CD14-positive monocyte (primary cell): ENCODE results near the gene LRSAM1. TPM values are rescaled to one million over a fixed set of nuclear protein-coding genes. Genes with fewer than 3 reads are reported as not detected.

Experiments
- DNase-seq, 3 donors: peaks; one replicate each; pipeline ENCODE4 v3.0.0-alpha.2; 2011 to 2022
- H2AFZ ChIP-seq: 2 replicates; pipeline ENCODE4 v1.6.0; 2012; ENCODE audit warnings: mild to moderate bottlenecking, low read depth, low read length, inconsistent platforms; ENCODE audit not compliant: insufficient read depth, poor library complexity, severe bottlenecking
- H3K27ac ChIP-seq, 2 donors: 1 replicate in 1 of 2; 2 replicates in 1 of 2; pipeline ENCODE4 v1.5.1; 2012 to 2013; ENCODE audit warnings: low read length in 2 of 2, control low read depth in 1 of 2, inconsistent platforms in 1 of 2, low read depth in 1 of 2, mild to moderate bottlenecking in 1 of 2
- H3K27me3 ChIP-seq, 2 donors: one replicate each; pipeline versions ENCODE4 v1.6.0 to v1.6.1; 2011 to 2013; ENCODE audit warnings: low read length in 2 of 2; ENCODE audit not compliant: control insufficient read depth in 2 of 2, insufficient read depth in 2 of 2
- H3K36me3 ChIP-seq, 2 donors: replicated peaks in 1 of 2; 1 replicate in 1 of 2; 2 replicates in 1 of 2; pipeline versions ENCODE4 v1.5.1 to v1.6.1; 2012 to 2013; ENCODE audit warnings: low read length in 2 of 2, control low read depth in 1 of 2, inconsistent platforms in 1 of 2, mild to moderate bottlenecking in 1 of 2; ENCODE audit not compliant: insufficient read depth in 2 of 2, control insufficient read depth in 1 of 2
- H3K4me1 ChIP-seq, 2 donors: 1 replicate in 1 of 2; 2 replicates in 1 of 2; pipeline versions ENCODE4 v1.5.1 to v1.6.1; 2012 to 2013; ENCODE audit warnings: low read length in 2 of 2, control low read depth in 1 of 2, inconsistent platforms in 1 of 2, mild to moderate bottlenecking in 1 of 2, moderate library complexity in 1 of 2; ENCODE audit not compliant: insufficient read depth in 2 of 2, control insufficient read depth in 1 of 2
- H3K4me2 ChIP-seq: replicated peaks from 2 replicates; pipeline ENCODE3; 2012; ENCODE audit warnings: low read length, moderate library complexity, mild to moderate bottlenecking; ENCODE audit not compliant: poor library complexity, severe bottlenecking; ENCODE audit errors: extremely low read depth
- H3K4me3 ChIP-seq, 3 experiments: fragments of 200-600 bp in 1 of 3; sonication (generic) in 1 of 3; replicated peaks in 1 of 3; 1 replicate in 2 of 3; 2 replicates in 1 of 3; pipeline ENCODE4 v1.5.1; 2011 to 2013; ENCODE audit warnings: low read length in 3 of 3, mild to moderate bottlenecking in 3 of 3, control low read depth in 2 of 3, low read depth in 2 of 3, inconsistent platforms in 1 of 3, moderate library complexity in 1 of 3
- H3K79me2 ChIP-seq: 2 replicates; pipeline ENCODE4 v1.6.0; 2012; ENCODE audit warnings: mild to moderate bottlenecking, control low read depth, inconsistent platforms, low read length, moderate library complexity; ENCODE audit not compliant: insufficient read depth
- H3K9ac ChIP-seq: 2 replicates; pipeline ENCODE4 v1.6.0; 2017; ENCODE audit warnings: low read length, mild to moderate bottlenecking; ENCODE audit not compliant: insufficient read depth, poor library complexity, severe bottlenecking
- H3K9me3 ChIP-seq, 2 donors: replicated peaks in 1 of 2; 1 replicate in 1 of 2; 2 replicates in 1 of 2; pipeline versions ENCODE4 v1.5.1 to v1.6.1; 2012 to 2013; ENCODE audit warnings: low read length in 2 of 2, control low read depth in 1 of 2; ENCODE audit not compliant: control insufficient read depth in 1 of 2, insufficient read depth in 1 of 2
- H4K20me1 ChIP-seq: 2 replicates; pipeline ENCODE4 v1.6.0; 2012; ENCODE audit warnings: mild to moderate bottlenecking, low read length, control low read depth, moderate library complexity; ENCODE audit not compliant: insufficient read depth
- H3K27ac Mint-ChIP-seq, 7 donors: one replicate each; pipeline ENCODE4 v1.8.0; 2020; ENCODE audit warnings: mild to moderate bottlenecking in 7 of 7, mixed read lengths in 7 of 7, moderate library complexity in 6 of 7, inconsistent platforms in 2 of 7
- H3K27me3 Mint-ChIP-seq, 3 donors: one replicate each; pipeline ENCODE4 v1.8.0; 2021 to 2022; ENCODE audit warnings: low read depth in 3 of 3, mild to moderate bottlenecking in 3 of 3, mixed read lengths in 3 of 3, moderate library complexity in 3 of 3, inconsistent platforms in 1 of 3
- H3K36me3 Mint-ChIP-seq, 2 donors: one replicate each; pipeline ENCODE4 v1.8.0; 2020; ENCODE audit warnings: mixed read lengths in 2 of 2, inconsistent platforms in 1 of 2, mild to moderate bottlenecking in 1 of 2
- H3K4me1 Mint-ChIP-seq: one replicate; pipeline ENCODE4 v1.8.0; 2020; ENCODE audit warnings: mild to moderate bottlenecking, mixed read lengths
- H3K4me3 Mint-ChIP-seq, 2 donors: one replicate each; pipeline ENCODE4 v1.8.0; 2020; ENCODE audit warnings: mild to moderate bottlenecking in 2 of 2, mixed read lengths in 2 of 2, moderate library complexity in 1 of 2
- H3K9me3 Mint-ChIP-seq, 7 donors: one replicate each; pipeline ENCODE4 v1.8.0; 2020 to 2022; ENCODE audit warnings: mixed read lengths in 7 of 7, mild to moderate bottlenecking in 6 of 7, moderate library complexity in 6 of 7, inconsistent platforms in 2 of 7
- WGBS: methylation state at CpG from one replicate; pipeline ENCODE4 v1.1.5; 2013; ENCODE audit warnings: missing lambda C conversion rate; ENCODE audit not compliant: insufficient coverage; 5-methylcytosine and 5-hydroxymethylcytosine counted together
- intact Hi-C, 2 donors: fragments of 100-400 bp; cut with micrococcal nuclease; formaldehyde crosslinking; loops; one replicate each; pipeline versions ENCODE4 v1.15.0 to v1.15.1; 2023
- polyA plus RNA-seq, 3 donors: library from polyadenylated mRNA; depleted of rRNA in 1 of 3; unstranded in 2 of 3; stranded (reverse) in 1 of 3; fragments of 300-500 nt in 2 of 3; fragments of >200 nt in 1 of 3; fragmentation: Illumina TruSeq in 2 of 3; gene quantifications; 1 replicate in 2 of 3; 2 replicates in 1 of 3; pipeline ENCODE4 v1.2.3, GENCODE V29; 2012 to 2021
- TF ChIP-seq, protein P1 (sequence below): fragments of 200-600 bp; IDR thresholded peaks from one replicate; pipeline ENCODE4 v1.8.0; 2022; ENCODE audit warnings: antibody characterized with exemption, mild to moderate bottlenecking

Gene LRSAM1
- polyA plus RNA-seq, 3 donors, result 6.0 to 19.8 (median 8.2) TPM

DNA sequence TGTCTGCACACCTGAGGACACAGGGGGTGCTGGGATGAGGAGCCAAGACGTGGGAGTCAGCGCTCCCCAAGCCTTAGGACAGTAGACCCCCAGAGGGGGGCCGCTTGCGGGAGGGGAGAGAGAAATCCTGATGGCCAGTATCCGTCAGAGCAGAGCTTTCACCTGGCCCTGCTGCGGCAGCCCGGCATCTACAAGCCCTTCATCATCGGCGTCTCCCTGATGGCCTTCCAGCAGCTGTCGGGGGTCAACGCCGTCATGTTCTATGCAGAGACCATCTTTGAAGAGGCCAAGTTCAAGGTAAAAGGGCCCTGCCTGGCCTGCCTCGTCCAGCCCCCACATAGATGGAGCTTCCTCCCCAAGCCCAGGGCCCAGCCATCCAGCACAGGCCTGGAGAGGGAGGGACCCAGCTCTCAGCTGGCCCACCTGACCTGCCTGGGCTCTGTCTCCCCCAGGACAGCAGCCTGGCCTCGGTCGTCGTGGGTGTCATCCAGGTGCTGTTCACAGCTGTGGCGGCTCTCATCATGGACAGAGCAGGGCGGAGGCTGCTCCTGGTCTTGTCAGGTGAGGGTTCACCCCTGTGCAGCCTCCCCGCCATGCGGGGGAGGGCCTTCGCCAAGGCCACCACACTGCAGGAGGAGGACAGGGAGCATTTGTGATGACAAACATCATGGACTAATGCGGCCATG, 47.7 kb upstream of the LRSAM1 start:
- Histone ChIP-seq H3K79me2 (no peaks in the 10 kb centered on the region), H4K20me1 (peaks cover 2% of the 10 kb centered on the region), H3K4me3 (no peak overlapping the region), H3K4me2 (no peak overlapping the region), H3K27me3 (no peaks in the 10 kb centered on the region), H3K9me3 (no peaks in the 10 kb centered on the region), H2AFZ (no peak overlapping the region), H3K36me3 (peaks cover 0 to 4% of the 10 kb centered on the region in 2 donors), H3K4me1 (peaks cover 0 to under 1% of the 10 kb centered on the region in 2 donors), H3K9ac (no peak overlapping the region), H3K27ac (no peak overlapping the region)
- Mint-ChIP-seq H3K27me3 (peaks cover 1 to 7% (median 2%) of the 10 kb centered on the region in 3 donors), H3K27ac (no peak overlapping the region), H3K9me3 (no peaks in the 10 kb centered on the region), H3K4me1 (no peaks in the 10 kb centered on the region), H3K36me3 (peaks cover 7 to 11% of the 10 kb centered on the region in 2 donors), H3K4me3 (no peak overlapping the region)
- TF ChIP-seq, protein P1, sequence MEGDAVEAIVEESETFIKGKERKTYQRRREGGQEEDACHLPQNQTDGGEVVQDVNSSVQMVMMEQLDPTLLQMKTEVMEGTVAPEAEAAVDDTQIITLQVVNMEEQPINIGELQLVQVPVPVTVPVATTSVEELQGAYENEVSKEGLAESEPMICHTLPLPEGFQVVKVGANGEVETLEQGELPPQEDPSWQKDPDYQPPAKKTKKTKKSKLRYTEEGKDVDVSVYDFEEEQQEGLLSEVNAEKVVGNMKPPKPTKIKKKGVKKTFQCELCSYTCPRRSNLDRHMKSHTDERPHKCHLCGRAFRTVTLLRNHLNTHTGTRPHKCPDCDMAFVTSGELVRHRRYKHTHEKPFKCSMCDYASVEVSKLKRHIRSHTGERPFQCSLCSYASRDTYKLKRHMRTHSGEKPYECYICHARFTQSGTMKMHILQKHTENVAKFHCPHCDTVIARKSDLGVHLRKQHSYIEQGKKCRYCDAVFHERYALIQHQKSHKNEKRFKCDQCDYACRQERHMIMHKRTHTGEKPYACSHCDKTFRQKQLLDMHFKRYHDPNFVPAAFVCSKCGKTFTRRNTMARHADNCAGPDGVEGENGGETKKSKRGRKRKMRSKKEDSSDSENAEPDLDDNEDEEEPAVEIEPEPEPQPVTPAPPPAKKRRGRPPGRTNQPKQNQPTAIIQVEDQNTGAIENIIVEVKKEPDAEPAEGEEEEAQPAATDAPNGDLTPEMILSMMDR, result no peak
- no peak for DNase-seq
- 94% methylated on average over 18 of the region's 22 CpGs for WGBS
- intact Hi-C loops, result no loop called here

DNA sequence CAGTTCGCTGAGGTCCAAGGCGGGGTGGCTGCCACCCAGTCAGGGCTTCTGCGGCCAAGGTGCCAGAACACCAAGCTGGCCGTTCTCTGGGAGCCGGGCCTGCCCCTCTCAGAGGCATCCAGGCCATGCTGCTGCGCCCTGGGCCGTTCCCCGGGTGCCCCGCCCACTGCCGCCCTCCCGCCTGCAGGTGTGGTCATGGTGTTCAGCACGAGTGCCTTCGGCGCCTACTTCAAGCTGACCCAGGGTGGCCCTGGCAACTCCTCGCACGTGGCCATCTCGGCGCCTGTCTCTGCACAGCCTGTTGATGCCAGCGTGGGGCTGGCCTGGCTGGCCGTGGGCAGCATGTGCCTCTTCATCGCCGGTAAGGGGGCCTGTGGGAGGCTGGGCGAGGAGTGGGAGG, 46.7 kb upstream of the LRSAM1 start:
- H3K4me2 ChIP-seq, result no peak overlapping the region
- no peak for DNase-seq
- intact Hi-C loops, result no loop called here
- WGBS, result 95% methylated on average over 18 of the region's 23 CpGs
- H3K79me2 ChIP-seq, result no peaks in the 10 kb centered on the region
- H3K27me3 Mint-ChIP-seq, result peaks cover 0 to 2% (median 0%) of the 10 kb centered on the region in 3 donors
- H3K27ac Mint-ChIP-seq, result no peak overlapping the region
- H3K4me3 Mint-ChIP-seq, result no peak overlapping the region
- no peaks in the 10 kb centered on the region for H3K9me3 Mint-ChIP-seq
- no peaks in the 10 kb centered on the region for H3K4me1 Mint-ChIP-seq
- TF ChIP-seq, protein P1, result no peak
- peaks cover 0 to 4% of the 10 kb centered on the region in 2 donors for H3K36me3 ChIP-seq
- no peak overlapping the region for H3K9ac ChIP-seq
- peaks cover 7 to 11% of the 10 kb centered on the region in 2 donors for H3K36me3 Mint-ChIP-seq
- H3K27me3 ChIP-seq, result no peaks in the 10 kb centered on the region
- no peaks in the 10 kb centered on the region for H4K20me1 ChIP-seq
- H3K4me3 ChIP-seq, result no peak overlapping the region
- H3K4me1 ChIP-seq, result no peaks in the 10 kb centered on the region
- H2AFZ ChIP-seq, result no peak overlapping the region
- no peaks in the 10 kb centered on the region for H3K9me3 ChIP-seq
- no peak overlapping the region for H3K27ac ChIP-seq
